HG03097 (cell line): ENCODE data around the gene PPP4C.
"Not testable (repeated sequence)": the region's sequence is repeated elsewhere in the genome, so short reads cannot be mapped to it uniquely, and the experiment has no call there.

Experiments
- ATAC-seq: cut with Tn5 transposase; IDR thresholded peaks from one replicate; pipeline ENCODE4 v1.9.1; 2021; ENCODE audit not compliant: unreplicated experiment, low FRiP score

The PPP4C gene

GRCh38 chr16:30121741-30122571 lies 46.2 kb downstream of the PPP4C start:
- no peak for ATAC-seq

DNA sequence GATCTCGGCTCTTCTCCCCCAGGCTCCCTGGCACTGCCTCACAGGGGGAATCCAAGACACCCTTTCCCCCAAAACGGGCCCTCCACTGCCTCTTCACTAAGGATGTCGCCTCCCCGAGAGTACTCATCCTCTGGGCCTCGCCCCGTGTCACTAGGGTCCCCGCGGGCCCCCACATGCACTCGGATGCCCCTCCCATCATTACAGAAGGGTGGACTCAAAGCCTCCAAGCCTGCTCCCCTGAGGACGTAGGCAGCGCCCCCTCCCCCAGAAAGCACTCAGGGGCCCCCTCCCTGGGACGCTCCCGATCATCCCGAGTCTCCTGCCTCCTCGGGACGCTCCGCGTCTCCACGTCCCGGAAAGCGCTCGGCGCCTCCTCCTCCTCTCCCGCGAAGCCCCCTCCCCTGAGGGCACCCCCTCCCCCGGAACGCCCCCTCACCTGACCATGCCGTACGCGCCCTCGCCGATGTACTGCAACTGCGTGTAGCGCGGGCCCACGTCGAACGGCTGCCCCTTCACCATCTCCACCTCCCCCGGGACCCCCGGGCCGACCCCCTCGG lies 46.9 kb downstream of the PPP4C start:
- ATAC-seq, result no peak

DNA sequence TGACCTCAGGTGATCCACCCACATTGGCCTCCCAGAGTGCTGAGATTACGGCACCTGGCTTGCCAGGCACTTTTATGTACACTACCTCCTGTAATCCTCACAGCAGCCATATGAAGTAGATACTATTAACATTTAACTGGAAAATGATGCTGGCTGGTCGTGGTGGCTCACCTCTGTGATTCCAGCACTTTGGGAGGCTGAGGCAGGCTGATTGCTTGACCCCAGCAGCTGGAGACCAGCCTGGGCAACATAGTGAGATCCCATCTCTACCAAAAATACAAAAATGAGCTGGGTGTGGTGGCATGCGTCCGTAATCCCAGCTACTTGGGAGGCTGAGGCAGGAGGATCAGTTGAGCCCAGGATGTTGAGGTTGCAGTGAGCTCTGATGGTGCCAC lies 49.2 kb downstream of the PPP4C start:
- ATAC-seq, result no peak

DNA sequence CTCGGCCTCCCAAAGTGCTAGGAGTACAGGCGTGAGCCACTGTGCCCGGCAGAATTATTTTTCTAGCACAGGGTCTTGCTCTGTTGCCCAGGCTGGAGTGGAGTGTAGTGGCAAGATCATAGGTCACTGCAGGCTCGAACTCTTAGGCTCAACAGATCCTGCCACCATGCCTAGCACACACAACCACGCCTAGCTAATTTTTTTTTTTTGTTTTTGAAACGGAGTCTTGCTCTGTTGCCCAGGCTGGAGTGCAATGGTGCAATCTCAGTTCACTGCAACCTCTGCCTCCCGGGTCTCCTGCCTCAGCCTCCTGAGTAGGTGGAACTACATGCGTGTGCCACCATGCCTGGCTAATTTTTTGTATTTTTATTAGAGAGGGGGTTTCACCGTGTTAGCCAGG lies 49.9 kb downstream of the PPP4C start:
- not testable (repeated sequence) for ATAC-seq

GRCh38 chr16:30127993-30128392 lies 52.2 kb downstream of the PPP4C start:
- no peak for ATAC-seq

DNA sequence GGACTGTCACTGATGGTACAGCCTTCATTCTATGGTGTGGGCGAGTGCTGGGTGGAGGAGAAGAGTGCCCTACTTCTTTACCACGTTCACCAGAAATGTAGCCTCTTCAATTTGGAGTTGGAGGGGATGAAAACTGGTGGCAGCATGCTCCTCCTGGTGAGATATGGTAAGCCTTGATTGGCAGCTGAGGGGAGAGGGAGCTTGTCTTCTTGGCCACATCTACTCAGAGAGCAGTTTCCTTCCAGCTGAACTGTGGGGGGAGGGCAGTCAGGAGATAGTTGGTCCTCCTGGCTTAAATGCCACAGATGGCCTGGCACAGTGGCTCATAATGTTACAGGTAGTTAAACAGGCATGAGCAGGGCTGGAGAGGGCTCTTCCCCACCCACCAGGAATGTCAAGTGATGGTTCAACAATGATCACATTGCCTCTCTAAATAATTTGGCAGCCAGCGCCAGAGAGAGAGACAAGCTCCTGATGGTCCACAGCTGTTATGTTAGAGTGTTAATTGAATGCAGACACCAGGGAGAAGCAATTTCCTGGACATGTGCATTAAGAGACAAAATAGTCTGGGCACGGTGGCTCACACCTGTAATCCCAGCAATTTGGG lies 56.2 kb downstream of the PPP4C start:
- ATAC-seq, result no peak

GRCh38 chr16:30132591-30132990 lies 56.8 kb downstream of the PPP4C start:
- ATAC-seq, result no peak
